HG03460 (cell line): Measurements from ENCODE around the gene ATL1.
"Not testable (repeated sequence)": the region's sequence is repeated elsewhere in the genome, so short reads cannot be mapped to it uniquely, and the experiment has no call there.

Source experiments
- ATAC-seq: cut with Tn5 transposase; IDR thresholded peaks from one replicate; pipeline ENCODE4 v1.9.1; 2021; ENCODE audit not compliant: unreplicated experiment

ATL1 gene

GRCh38 chr14:50534416-50534815, 25.5 kb upstream of the ATL1 start:
- ATAC-seq: no peak

GRCh38 chr14:50534997-50535396, 24.9 kb upstream of the ATL1 start:
- ATAC-seq: no peak

- not testable (repeated sequence) for ATAC-seq
Measured at GRCh38 chr14:50538034-50538433, 21.9 kb upstream of the ATL1 start.

GRCh38 chr14:50539051-50539450, 20.9 kb upstream of the ATL1 start:
- no peak for ATAC-seq

GRCh38 chr14:50541159-50541567, 18.8 kb upstream of the ATL1 start:
- ATAC-seq: no peak

- ATAC-seq: no peak
Measured at GRCh38 chr14:50542941-50543418, 17.0 kb upstream of the ATL1 start.

GRCh38 chr14:50544911-50545310, 15.0 kb upstream of the ATL1 start:
- ATAC-seq: no peak

- no peak for ATAC-seq
Measured at GRCh38 chr14:50545618-50546017, 14.3 kb upstream of the ATL1 start.

- no peak for ATAC-seq
Measured at GRCh38 chr14:50550294-50550693, 9.7 kb upstream of the ATL1 start.

- no peak for ATAC-seq
Measured at GRCh38 chr14:50551877-50552276, 8.1 kb upstream of the ATL1 start.

- ATAC-seq: not testable (repeated sequence)
Measured at GRCh38 chr14:50552796-50553195, 7.1 kb upstream of the ATL1 start.

GRCh38 chr14:50560931-50561285, 963 bp downstream of the ATL1 start:
- no peak for ATAC-seq

- ATAC-seq: no peak
Measured at GRCh38 chr14:50562841-50563240, 2.9 kb downstream of the ATL1 start.

GRCh38 chr14:50569714-50570274, 9.8 kb downstream of the ATL1 start:
- ATAC-seq: no peak

- no peak for ATAC-seq
Measured at GRCh38 chr14:50573862-50574261, 13.9 kb downstream of the ATL1 start.

- ATAC-seq: no peak
Measured at GRCh38 chr14:50575769-50576168, 15.8 kb downstream of the ATL1 start.

- ATAC-seq: no peak
Measured at GRCh38 chr14:50577982-50578381, 18.0 kb downstream of the ATL1 start.

GRCh38 chr14:50578433-50578832, 18.5 kb downstream of the ATL1 start:
- no peak for ATAC-seq

GRCh38 chr14:50590464-50590863, 30.5 kb downstream of the ATL1 start:
- no peak for ATAC-seq

- no peak for ATAC-seq
Measured at GRCh38 chr14:50594577-50595316, 34.8 kb downstream of the ATL1 start.

GRCh38 chr14:50598765-50599164, 38.8 kb downstream of the ATL1 start:
- ATAC-seq: no peak

GRCh38 chr14:50599700-50600444, 39.9 kb downstream of the ATL1 start:
- no peak for ATAC-seq
